Hematopoietic multipotent progenitor cell treated with erythropoietin and hydrocortisone succinate and interleukin-3 and kit ligand, for 17 days (in vitro differentiated cells): Measurements from ENCODE around the gene ESRRB.
A peak's percentile ranks its signal among the peaks of the same experiment; 100 is the strongest.

ENCODE experiments used
- DNase-seq: peaks from one replicate; pipeline ENCODE4 v3.0.0-alpha.2; 2015; ENCODE audit warnings: low spot score

Gene ESRRB

GRCh38 chr14:76541594-76542219 lies 165.8 kb downstream of the ESRRB start:
- DNase-seq: no peak

DNA sequence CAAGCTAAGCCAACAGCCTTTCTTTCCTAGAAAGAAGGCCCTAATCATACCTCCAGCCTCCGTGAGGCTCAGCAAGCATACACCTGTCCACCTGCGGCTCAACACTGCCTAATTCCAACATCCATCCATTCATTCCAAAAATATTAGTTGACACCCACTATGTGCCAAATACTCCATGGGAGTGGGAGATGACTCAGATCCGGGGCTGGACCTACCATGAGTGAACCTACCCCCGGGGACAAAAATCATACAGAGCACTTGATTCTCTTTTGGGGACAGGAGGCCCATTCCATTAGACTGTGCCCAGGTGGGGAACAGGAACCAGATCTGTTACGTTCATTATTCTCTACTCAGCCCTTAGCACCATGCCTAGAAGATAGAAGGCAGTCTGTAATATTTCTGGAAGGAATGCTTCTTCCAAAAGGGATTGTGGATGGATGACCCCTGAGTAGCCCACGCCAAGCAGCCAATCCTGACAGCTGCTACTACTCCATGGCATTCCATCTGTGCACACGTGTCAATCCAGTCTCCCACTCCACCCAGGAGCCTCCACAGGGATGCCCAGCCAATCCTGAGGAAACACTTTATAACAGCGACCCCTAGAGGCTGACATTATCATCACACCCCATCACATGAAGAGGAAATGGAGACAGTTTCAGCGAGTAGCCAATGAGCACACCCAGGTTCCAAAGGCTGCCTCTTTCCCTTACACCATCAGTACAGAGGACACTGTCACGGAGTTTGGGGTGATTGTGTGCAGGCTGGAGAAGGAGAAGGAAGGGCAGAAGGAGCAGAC lies 170.7 kb downstream of the ESRRB start:
- peak; percentile 39 for DNase-seq

- DNase-seq: no peak
Observed at GRCh38 chr14:76547831-76548230, 171.9 kb downstream of the ESRRB start.

DNA sequence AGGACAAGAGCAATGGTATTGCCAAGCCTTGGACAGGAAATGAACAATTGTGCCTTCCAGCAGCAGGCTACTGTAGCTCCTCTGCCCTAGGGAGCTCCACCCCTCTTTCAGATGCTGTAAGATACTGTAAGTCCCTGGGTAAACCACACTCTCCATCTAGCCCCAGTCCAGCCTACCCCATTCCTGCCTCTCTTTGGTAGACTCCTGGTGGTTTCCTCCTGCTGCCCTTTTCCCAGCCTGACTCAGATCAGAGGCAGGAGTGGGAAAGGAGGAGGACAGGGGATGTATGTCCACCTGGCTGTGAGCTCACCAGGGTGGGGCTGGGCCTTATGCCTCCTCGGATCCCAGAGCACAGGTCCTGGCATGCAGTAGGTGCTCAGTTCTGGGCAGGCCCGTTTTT lies 174.6 kb downstream of the ESRRB start:
- DNase-seq: no peak

DNA sequence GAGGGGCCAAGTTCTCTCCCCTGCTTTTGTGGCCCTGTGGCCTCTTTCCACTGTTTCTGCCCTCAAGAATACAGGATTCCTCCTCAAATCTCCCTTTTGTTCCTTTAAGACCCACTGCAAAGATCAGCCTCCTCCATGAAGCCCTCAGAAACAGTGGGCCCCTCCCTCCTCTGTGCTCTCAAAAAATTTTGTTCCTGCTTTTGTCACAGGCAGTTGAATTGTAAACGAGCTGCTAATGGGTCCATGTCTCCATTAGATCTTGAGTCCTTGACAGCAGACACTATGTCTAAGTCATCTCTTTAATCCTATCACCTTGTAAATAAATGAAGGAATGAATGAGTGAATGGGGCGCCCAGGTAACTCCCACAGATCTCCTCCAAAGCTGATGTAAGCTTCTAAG lies 175.2 kb downstream of the ESRRB start:
- DNase-seq: no peak
